Measurements from ENCODE around the gene COA1. TPM values are rescaled to one million over a fixed set of nuclear protein-coding genes. Genes with fewer than 3 reads are reported as not detected.

The COA1 gene
- total and polyA plus RNA-seq, 9 of the 15 experiments (the other 6 are each of a cell fraction or from before 2014, with no cell fraction given), result 98.9 to 463 (median 181) TPM

DNA sequence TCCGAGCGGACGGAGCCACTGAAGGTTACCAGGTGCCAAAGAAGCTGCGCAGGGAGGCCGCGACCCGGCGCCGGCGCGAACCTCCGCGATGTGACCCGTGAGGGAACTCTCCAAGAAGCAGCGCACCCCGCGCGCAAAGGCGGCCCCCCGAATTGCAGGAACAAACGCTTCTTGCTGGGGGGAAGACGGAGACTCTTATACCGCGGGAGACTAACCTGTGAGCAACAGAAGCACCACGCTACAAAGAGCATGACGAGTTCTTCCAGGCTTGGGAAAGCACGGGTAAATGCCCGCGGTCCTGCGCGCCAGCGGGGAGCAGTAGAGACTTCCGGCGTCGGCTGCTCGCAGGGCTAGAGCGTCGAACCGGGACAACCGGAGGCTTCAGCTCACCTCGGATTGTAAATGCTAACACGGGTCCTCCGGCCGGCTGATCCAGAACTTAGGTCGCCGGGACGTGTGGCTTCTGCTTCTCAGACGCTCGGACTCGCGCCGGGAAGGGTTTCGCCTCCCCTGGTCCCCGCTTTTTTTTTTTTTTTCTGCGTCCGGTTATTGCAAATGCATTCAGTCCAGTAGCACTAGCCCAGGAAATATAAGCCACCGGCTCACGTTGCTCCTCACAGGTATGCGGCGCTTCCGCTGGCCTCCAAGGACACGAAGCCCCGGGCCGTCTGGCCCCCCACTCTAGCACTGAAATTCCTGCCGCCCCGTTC is at the start of gene COA1 (continued):
- peak; percentile 77 for TF ChIP-seq CREM (IDR thresholded peaks at IDR 0.05; ENCODE audit: low read depth)
- TF ChIP-seq LCOR (CRISPR knock-in tag; IDR thresholded peaks at IDR 0.05), result 0 out of 2 replicates have a peak, but pooled peaks have one; percentile 67
- no peak for TF ChIP-seq NCOA1 (IDR thresholded peaks at IDR 0.05; ENCODE audit: low read depth)
- TF ChIP-seq, protein P1, sequence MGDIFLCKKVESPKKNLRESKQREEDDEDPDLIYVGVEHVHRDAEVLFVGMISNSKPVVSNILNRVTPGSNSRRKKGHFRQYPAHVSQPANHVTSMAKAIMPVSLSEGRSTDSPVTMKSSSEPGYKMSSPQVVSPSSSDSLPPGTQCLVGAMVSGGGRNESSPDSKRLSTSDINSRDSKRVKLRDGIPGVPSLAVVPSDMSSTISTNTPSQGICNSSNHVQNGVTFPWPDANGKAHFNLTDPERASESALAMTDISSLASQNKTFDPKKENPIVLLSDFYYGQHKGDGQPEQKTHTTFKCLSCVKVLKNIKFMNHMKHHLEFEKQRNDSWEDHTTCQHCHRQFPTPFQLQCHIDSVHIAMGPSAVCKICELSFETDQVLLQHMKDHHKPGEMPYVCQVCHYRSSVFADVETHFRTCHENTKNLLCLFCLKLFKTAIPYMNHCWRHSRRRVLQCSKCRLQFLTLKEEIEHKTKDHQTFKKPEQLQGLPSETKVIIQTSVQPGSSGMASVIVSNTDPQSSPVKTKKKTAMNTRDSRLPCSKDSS (IDR thresholded peaks at IDR 0.05; ENCODE audit: low read depth, partially characterized antibody), result no peak
- TF ChIP-seq, protein P2, sequence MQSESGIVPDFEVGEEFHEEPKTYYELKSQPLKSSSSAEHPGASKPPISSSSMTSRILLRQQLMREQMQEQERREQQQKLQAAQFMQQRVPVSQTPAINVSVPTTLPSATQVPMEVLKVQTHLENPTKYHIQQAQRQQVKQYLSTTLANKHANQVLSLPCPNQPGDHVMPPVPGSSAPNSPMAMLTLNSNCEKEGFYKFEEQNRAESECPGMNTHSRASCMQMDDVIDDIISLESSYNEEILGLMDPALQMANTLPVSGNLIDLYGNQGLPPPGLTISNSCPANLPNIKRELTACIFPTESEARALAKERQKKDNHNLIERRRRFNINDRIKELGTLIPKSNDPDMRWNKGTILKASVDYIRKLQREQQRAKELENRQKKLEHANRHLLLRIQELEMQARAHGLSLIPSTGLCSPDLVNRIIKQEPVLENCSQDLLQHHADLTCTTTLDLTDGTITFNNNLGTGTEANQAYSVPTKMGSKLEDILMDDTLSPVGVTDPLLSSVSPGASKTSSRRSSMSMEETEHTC (IDR thresholded peaks at IDR 0.05), result no peak
- TF ChIP-seq PCBP2 (IDR thresholded peaks at IDR 0.05; ENCODE audit: low read depth, low read length, poor library complexity, severe bottlenecking), result no peak
- no peak for TF ChIP-seq NFYB (IDR thresholded peaks at IDR 0.05; ENCODE audit: extremely low read depth, insufficient read length)
- no peak for TF ChIP-seq HNRNPK (IDR thresholded peaks at IDR 0.05; ENCODE audit: low read depth, low read length, poor library complexity, severe bottlenecking)
- TF ChIP-seq, protein P3, sequence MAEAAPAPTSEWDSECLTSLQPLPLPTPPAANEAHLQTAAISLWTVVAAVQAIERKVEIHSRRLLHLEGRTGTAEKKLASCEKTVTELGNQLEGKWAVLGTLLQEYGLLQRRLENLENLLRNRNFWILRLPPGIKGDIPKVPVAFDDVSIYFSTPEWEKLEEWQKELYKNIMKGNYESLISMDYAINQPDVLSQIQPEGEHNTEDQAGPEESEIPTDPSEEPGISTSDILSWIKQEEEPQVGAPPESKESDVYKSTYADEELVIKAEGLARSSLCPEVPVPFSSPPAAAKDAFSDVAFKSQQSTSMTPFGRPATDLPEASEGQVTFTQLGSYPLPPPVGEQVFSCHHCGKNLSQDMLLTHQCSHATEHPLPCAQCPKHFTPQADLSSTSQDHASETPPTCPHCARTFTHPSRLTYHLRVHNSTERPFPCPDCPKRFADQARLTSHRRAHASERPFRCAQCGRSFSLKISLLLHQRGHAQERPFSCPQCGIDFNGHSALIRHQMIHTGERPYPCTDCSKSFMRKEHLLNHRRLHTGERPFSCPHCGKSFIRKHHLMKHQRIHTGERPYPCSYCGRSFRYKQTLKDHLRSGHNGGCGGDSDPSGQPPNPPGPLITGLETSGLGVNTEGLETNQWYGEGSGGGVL (CRISPR knock-in tag; IDR thresholded peaks at IDR 0.05), result no peak
- TF ChIP-seq SP1 (CRISPR knock-in tag; IDR thresholded peaks at IDR 0.05), result peak; percentile 55
- TF ChIP-seq ERF (CRISPR knock-in tag; IDR thresholded peaks at IDR 0.05), result no peak
- TF ChIP-seq ZNF444 (CRISPR knock-in tag; IDR thresholded peaks at IDR 0.05), result no peak
- no peak for TF ChIP-seq SPI1 (IDR thresholded peaks at IDR 0.05; ENCODE audit: borderline replicate concordance, low read depth, low read length)
- TF ChIP-seq SIX5 (IDR thresholded peaks at IDR 0.05; ENCODE audit: borderline replicate concordance in 1 of 2, insufficient read depth in 1 of 2, low read depth in 1 of 2, low read length in 2 of 2), result no peak; a peak in 1 of 4 replicates
- TF ChIP-seq POLR2AphosphoS2 (IDR thresholded peaks at IDR 0.05; ENCODE audit: low read length), result no peak
- peak; percentile 65 for TF ChIP-seq C11orf30 (IDR thresholded peaks at IDR 0.05; ENCODE audit: low read depth)
- no peak for TF ChIP-seq ZNF584 (CRISPR knock-in tag; IDR thresholded peaks at IDR 0.05; ENCODE audit: low read depth)
- no peak for TF ChIP-seq KLF13 (tag; IDR thresholded peaks at IDR 0.05; ENCODE audit: borderline replicate concordance, low read depth)
- peak; percentile 59; the same call in 1 of the 2 replicates for TF ChIP-seq ELF1 (tag; IDR thresholded peaks at IDR 0.05)
- TF ChIP-seq, protein P4, sequence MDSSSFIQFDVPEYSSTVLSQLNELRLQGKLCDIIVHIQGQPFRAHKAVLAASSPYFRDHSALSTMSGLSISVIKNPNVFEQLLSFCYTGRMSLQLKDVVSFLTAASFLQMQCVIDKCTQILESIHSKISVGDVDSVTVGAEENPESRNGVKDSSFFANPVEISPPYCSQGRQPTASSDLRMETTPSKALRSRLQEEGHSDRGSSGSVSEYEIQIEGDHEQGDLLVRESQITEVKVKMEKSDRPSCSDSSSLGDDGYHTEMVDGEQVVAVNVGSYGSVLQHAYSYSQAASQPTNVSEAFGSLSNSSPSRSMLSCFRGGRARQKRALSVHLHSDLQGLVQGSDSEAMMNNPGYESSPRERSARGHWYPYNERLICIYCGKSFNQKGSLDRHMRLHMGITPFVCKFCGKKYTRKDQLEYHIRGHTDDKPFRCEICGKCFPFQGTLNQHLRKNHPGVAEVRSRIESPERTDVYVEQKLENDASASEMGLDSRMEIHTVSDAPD (CRISPR knock-in tag; IDR thresholded peaks at IDR 0.05), result no peak
